Bronchial epithelial cell (primary cell): Measurements from ENCODE around the gene GPR35. TPM values are rescaled to one million over a fixed set of nuclear protein-coding genes. Genes with fewer than 3 reads are reported as not detected.

ENCODE experiments used
- DNase-seq: peaks from one replicate; pipeline ENCODE4 v3.0.0-alpha.2; 2010; ENCODE audit warnings: low read depth
- FAIRE-seq: peaks from 2 replicates; lab custom pipeline; 2011; peaks lifted over from hg19 to GRCh38; lab: Jason Lieb, UNC
- H3K27me3 ChIP-seq: 2 replicates; pipeline ENCODE4 v1.5.1; 2011; ENCODE audit warnings: low read length; ENCODE audit not compliant: control insufficient read depth, insufficient read depth
- H3K36me3 ChIP-seq: 2 replicates; pipeline ENCODE4 v1.5.1; 2011; ENCODE audit warnings: low read length; ENCODE audit not compliant: control insufficient read depth, insufficient read depth
- H3K4me3 ChIP-seq: 2 replicates; pipeline ENCODE4 v1.5.1; 2011; ENCODE audit warnings: mild to moderate bottlenecking, low read depth, low read length, control low read depth
- CTCF ChIP-seq: IDR thresholded peaks from 2 replicates; pipeline ENCODE4 v1.5.1; 2011; ENCODE audit warnings: mild to moderate bottlenecking, moderate library complexity, low read length, control low read depth, inconsistent platforms; ENCODE audit not compliant: insufficient read depth, severe bottlenecking
- total RNA-seq: library from RNA; depleted of rRNA; stranded (reverse); fragments of >200 nt; gene quantifications from 2 replicates; pipeline ENCODE4 v1.2.1, GENCODE V29; 2014

GPR35 gene
- total RNA-seq, 1 donor from 2014 or later: 0.26 TPM

GRCh38 chr2:240597419-240598181, 27.7 kb upstream of the GPR35 start:
- H3K36me3 ChIP-seq: peaks cover 19% of the 10 kb centered on the region
- no peak for FAIRE-seq
- DNase-seq: no peak
- H3K4me3 ChIP-seq: no peak overlapping the region
- no peak for TF ChIP-seq CTCF
- no peaks in the 10 kb centered on the region for H3K27me3 ChIP-seq

DNA sequence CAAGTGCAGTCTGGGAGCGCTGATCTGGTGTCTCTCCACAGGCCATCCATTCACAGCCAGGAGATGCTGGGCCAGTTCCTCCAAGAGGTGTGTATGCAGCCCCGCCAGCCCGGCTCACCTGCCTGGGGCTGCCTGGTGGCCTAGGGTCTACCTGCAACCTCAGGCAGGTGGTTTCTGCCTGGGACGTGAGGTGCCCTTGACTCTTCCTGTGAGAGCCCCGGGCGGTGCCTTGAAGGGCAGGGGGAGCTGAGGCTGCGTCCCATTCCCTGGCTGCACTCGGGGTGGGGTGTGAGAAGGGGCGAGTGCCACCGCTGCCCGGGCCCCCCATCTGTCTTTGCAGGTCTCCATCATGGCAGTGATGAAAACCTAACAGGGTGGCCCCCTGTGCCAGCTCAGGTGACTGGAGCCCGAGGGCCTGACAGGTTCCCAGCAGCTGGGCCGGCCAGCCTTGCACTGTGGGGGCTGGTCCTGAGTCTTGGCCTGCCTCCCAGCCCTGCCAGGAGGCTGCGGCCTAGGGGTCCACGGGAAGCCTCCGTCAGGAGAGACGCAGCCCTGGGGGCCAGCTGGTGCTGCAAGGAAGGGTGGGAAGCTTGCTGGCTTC, 26.9 kb upstream of the GPR35 start:
- DNase-seq: no peak
- Histone ChIP-seq H3K4me3 (no peak overlapping the region), H3K36me3 (peaks cover 15% of the 10 kb centered on the region), H3K27me3 (no peaks in the 10 kb centered on the region)
- FAIRE-seq: no peak
- TF ChIP-seq CTCF: no peak

DNA sequence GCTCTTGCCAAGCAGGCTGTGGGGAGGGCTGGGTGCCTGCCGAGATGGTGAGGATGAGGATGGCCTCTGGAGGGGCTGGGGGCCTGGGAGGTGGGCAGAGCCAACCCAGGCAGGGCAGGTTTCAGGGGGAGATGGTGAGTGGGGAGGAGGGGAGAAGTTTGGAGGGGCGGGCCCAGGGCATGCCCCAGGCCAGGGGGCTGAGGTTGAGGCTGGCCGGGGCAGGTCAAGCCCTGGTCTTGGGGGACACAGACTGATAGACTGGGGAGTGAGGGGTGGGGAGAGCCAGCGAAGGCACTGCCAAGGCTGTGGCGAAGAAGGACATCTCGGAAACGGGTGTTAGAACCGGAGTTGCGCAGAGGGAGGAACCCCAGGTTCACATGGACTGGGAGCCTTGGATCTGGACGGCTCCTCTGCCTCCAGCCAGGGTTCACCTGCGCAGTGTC, 26.1 kb upstream of the GPR35 start:
- TF ChIP-seq CTCF: no peak
- Histone ChIP-seq H3K36me3 (peaks cover 11% of the 10 kb centered on the region), H3K27me3 (no peaks in the 10 kb centered on the region), H3K4me3 (no peak overlapping the region)
- no peak for FAIRE-seq
- no peak for DNase-seq

DNA sequence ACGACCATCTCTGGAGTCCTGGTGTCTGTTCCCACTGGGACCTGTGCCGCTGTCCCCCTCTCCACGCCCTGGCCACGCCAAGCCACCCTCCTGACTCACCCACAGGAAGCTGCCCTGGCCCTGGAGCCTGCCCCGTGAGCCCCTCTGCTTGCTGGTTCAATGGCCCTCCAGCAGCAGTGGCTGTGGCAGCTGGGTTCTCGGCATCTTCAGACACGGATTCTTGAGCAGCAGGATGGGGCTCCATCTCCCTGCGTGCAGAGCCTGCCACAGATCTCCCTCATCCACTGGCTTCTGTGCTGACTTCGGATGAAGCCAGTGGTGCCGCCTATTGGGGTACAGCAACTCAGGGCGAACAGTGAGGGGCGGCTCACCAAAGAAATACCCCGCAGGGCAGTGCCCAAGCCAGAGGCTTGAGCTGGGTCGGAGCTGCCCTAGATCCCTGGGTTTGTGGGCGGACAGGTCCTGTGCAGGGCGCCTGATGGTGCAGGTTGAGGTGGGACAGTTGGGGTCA, 24.8 kb upstream of the GPR35 start:
- TF ChIP-seq CTCF: no peak
- H3K27me3 ChIP-seq: no peaks in the 10 kb centered on the region
- no peak overlapping the region for H3K4me3 ChIP-seq
- DNase-seq (no peak), FAIRE-seq (no peak)
- H3K36me3 ChIP-seq: peaks cover 9% of the 10 kb centered on the region

- no peak for TF ChIP-seq CTCF
- Histone ChIP-seq H3K36me3 (peaks cover 4% of the 10 kb centered on the region), H3K27me3 (no peaks in the 10 kb centered on the region), H3K4me3 (no peak overlapping the region)
- FAIRE-seq (no peak), DNase-seq (no peak)
These were observed 24.0 kb upstream of the GPR35 start for GRCh38 chr2:240601061-240601830.
